GF-D8 (cell line): ENCODE results near the gene LTC4S.
"Not testable (repeated sequence)": the region's sequence is repeated elsewhere in the genome, so short reads cannot be mapped to it uniquely, and the experiment has no call there.

Experiments used
- DNase-seq: peaks from one replicate; lab custom pipeline; 2025; lab: John Stamatoyannopoulos, UW

Gene LTC4S

DNA sequence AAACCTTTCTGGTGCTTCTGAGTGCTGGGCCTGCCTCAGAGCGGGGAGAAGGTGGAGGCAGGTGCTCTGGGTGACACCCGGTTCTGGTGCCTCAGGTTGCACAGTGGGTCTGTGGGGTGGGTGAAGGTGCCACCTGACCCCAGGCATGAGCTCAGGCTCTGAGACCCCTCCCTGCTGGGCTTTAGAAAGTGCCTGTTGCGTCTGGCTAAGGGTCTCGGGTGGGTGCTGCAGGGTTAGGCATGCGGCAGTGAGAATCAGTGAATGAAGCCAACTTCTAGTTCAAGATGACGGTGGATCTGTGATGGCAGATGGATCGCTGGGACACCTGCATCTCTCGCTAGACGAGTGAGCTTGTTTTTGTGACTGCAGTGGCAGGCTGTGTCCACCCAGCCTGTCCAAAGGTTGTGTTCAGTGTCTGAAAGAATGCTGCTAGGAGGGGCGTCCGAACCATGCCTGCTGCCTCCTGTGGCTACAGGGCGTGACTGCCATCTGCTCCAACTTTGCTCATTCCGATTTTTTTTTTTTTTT is 31.9 kb downstream of the LTC4S start:
- no peak for DNase-seq

DNA sequence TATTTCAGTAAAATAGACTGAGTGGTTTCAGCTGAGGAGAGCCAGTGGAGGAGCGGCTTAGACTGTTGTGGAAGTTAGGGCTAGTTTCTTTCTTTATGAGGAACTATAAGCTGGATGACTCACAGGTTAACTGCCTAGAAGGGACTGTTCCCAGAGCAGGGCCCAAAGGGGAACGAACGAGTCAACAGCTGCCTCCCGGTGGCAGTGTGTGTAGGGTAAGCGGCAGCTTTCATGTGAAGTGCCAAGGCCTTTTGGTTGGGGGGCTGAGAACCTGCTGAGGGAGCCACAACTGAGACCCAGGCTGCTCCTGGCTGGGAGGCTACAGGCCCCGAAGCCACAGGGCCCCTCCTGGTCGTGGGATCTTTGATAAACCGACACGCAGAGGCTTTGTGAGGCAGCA is 33.9 kb downstream of the LTC4S start:
- no peak for DNase-seq

DNA sequence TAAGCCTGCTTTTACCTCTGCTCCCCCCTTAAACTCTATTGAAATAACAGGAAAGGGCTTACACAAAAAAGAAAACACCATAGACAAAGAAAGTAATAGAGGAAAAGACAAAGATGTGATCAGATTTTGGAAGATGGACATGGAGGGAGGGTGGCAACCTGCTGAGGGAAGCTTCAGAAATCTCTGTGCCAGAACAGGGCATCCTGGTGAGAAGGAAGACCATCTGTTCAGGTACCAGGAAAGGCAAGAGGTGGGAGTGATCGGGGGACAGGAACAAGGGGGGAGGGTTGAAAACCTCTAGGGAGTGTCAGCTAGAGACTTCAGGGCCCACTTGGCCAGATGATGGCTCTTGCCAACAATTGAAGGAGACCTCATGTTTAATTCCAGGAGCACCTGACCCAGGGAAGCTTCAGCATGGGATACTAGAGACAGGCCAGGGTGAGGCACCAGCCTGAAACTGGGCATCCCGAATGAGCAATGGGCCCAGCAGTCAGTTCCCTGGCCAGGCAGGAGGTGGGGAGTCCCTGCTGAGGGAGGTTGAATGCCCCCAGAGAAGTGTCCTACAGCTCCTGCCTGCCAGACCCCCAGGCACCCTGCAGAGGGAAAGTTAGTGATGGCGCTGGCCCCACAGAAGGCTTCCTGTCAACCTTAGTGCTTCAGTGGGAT is 35.1 kb downstream of the LTC4S start:
- no peak for DNase-seq

DNA sequence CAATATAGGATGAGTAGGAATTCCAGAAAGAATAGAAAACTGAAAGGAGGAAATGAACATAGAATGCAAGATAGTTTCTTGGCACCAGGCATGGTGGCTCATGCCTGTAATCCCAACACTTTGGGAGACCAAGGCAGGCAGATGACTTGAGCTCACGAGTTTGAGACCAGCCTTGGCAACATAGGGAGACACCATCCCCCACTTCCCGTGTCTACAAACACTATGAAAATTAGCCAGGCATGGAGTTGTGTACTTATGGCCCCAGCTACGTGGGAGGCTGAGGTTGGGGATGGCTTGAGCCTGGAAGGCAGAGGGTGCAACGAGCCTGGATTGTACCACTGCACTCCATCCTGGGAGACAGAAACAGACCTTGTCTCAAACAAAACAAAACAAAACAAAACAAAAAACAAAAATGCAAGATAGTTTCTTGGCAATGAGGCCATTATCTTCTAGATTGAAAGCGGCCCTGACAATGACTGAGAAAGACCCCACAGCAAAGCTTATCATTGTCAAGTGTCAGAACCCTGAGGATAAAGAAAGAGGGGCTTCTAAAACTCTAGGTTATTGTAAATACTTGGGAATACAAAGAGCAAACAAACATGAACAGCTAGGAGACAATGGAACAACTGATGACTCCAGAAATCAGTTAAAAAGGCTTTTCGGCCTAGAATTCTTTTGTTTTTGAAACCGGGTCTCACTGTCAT is 36.1 kb downstream of the LTC4S start:
- DNase-seq = no peak

DNA sequence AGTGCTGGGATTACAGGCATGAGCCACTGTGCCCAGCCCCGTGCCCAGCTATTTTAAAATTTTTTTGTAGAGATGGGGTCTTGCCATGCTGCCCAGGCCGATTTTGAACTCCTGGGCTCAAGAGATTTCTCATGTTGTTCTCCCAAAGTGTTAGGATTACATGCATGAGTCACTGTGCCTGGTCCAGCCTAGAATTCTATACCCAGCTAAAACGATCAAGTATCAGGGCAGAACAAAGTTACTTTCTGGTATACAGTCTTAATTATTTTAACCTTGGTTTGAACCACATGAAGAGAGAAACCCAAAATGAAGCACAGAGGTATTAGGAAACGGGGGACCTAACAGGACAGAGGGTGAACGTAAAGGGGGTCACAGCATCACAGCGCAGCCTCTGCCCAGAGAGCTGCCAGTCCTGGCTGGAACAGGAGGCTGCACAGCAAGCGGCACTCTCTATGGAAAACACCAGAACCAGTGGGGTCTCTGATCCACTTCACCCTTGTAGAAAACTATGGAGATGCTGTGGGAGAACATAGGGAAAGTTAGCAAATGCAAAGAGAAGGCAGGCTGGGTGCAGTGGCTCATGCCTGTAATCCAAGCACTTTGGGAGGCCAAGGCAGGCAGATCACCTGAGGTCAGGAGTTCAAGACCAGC is 37.2 kb downstream of the LTC4S start:
- no peak for DNase-seq

DNA sequence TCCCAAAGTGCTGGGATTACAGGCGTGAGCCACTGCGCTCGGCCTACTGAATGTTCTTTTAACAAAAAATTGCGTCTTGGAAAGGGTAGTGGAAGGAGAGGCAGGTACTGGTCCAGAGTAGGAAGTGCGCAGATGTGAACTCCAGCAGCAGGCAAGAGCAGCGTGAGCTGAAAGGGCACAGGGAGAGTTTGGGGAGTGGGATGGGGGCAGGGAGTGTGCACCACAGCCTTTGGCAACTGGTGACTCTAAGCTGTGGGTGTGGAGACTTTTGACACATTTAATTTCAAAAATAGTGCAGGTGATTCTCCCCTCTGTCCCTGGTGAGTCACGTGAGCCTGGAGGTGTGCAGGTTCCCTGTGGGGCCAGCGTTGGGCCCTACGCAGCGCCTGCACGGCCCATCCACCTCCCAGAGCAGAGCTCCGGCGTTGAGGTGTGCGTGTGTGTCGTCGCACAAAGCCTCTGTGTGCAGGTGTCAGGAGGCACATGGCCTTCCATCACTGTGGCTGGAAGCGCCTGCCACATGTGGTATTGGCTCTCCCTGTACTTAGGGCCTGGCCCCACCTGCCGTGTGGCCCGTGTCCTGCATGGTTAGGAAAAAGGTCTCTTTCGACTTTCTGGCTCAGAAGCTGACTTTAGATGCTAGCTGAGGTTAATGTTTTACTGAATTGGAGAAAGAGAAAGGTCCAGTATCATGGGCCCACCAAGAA is 38.4 kb downstream of the LTC4S start:
- no peak for DNase-seq

DNA sequence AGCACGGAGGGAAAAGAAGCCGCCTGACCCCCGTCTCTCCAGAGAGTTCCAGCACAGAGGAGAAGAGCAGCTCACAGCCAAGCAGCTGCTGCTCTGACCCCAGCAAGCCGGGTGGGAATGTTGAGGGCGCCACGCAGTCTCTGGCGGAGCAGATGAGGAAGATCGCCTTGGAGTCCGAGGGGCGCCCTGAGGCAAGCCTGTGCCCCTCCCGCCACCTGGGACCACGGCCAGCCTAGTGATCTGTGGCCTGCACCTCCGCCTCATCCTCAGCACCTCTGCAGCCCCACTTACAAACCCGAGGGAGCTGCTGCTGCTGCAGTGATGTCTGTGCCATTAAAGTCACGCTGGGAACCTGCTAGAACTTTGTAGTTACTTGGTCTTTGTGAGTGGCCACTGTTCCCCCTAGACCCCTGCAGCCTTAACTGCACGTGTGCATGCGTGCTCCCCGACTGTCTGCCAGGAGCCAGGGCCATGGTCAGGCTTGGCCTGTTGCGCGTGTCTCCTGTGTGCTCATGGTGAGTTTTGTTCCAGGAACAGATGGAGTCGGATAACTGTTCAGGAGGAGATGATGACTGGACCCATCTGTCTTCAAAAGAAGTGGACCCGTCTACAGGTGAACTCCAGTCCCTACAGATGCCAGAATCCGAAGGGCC is 39.4 kb downstream of the LTC4S start:
- DNase-seq = no peak

DNA sequence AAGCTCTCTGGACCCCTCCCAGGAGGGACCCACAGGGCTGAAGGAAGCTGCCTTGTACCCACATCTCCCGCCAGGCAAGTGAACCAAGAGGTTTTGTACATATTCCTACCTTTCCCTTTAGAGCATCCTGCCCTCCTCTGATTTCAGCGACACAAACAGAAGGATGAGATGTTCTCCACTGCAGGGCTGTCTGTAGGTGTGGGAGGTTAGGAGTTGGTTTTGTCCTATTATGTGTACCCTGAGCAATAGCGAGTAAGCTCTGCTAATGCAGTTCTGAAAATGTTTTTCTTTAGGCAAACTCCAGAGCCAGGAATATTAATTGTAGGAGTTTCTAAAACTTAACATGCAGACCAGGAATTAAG is 39.9 kb downstream of the LTC4S start:
- no peak for DNase-seq

DNA sequence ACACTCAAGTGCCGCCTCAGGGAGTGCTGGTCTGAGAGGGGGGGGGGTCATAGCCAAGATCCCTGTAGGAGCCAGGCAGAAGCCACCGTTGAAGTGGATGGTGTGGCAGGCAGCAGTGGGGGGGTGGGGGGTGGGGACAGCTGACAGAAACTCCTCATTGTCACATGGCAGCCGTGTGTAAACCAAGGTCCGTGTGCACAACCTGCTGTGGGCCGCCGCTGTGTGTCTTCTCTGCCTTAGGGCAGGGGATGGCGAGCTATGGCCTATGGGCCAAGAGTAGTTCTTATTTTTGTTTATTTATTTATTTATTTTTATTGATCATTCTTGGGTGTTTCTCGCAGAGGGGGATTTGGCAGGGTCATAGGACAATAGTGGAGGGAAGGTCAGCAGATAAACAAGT is 40.3 kb downstream of the LTC4S start:
- no peak for DNase-seq

DNA sequence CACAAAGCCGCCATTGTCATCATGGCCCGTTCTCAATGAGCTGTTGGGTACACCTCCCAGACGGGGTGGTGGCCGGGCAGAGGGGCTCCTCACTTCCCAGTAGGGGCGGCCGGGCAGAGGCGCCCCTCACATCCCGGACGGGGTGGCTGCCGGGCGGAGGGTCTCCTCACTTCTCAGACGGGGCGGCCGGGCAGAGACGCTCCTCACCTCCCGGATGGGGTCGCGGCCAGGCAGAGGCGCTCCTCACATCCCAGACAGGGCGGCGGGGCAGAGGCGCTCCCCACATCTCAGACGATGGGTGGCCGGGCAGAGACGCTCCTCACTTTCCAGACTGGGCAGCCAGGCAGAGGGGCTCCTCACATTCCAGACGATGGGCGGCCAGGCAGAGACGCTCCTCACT is 41.1 kb downstream of the LTC4S start:
- not testable (repeated sequence) for DNase-seq

DNA sequence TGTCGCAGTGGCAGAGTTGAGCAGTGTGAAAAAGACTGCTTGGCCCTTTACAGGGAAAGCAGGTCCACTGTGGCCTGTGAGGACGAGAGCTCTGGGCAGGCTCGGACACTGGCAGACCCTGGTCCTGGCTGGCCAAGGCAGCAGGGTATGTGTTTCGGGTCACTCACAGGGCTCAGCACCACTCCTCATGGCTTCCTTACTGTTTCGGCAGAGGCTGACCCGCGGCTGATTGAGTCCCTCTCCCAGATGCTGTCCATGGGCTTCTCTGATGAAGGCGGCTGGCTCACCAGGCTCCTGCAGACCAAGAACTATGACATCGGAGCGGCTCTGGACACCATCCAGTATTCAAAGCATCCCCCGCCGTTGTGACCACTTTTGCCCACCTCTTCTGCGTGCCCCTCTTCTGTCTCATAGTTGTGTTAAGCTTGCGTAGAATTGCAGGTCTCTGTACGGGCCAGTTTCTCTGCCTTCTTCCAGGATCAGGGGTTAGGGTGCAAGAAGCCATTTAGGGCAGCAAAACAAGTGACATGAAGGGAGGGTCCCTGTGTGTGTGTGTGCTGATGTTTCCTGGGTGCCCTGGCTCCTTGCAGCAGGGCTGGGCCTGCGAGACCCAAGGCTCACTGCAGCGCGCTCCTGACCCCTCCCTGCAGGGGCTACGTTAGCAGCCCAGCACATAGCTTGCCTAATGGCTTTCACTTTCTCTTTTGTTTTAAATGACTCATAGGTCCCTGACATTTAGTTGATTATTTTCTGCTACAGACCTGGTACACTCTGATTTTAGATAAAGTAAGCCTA is 42.6 kb downstream of the LTC4S start:
- DNase-seq = no peak

DNA sequence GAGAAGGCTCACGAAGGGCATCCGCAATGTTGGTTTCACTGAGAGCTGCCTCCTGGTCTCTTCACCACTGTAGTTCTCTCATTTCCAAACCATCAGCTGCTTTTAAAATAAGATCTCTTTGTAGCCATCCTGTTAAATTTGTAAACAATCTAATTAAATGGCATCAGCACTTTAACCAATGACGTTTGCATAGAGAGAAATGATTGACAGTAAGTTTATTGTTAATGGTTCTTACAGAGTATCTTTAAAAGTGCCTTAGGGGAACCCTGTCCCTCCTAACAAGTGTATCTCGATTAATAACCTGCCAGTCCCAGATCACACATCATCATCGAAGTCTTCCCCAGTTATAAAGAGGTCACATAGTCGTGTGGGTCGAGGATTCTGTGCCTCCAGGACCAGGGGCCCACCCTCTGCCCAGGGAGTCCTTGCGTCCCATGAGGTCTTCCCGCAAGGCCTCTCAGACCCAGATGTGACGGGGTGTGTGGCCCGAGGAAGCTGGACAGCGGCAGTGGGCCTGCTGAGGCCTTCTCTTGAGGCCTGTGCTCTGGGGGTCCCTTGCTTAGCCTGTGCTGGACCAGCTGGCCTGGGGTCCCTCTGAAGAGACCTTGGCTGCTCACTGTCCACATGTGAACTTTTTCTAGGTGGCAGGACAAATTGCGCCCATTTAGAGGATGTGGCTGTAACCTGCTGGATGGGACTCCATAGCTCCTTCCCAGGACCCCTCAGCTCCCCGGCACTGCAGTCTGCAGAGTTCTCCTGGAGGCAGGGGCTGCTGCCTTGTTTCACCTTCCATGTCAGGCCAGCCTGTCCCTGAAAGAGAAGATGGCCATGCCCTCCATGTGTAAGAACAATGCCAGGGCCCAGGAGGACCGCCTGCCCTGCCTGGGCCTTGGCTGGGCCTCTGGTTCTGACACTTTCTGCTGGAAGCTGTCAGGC is 43.6 kb downstream of the LTC4S start:
- DNase-seq = no peak

DNA sequence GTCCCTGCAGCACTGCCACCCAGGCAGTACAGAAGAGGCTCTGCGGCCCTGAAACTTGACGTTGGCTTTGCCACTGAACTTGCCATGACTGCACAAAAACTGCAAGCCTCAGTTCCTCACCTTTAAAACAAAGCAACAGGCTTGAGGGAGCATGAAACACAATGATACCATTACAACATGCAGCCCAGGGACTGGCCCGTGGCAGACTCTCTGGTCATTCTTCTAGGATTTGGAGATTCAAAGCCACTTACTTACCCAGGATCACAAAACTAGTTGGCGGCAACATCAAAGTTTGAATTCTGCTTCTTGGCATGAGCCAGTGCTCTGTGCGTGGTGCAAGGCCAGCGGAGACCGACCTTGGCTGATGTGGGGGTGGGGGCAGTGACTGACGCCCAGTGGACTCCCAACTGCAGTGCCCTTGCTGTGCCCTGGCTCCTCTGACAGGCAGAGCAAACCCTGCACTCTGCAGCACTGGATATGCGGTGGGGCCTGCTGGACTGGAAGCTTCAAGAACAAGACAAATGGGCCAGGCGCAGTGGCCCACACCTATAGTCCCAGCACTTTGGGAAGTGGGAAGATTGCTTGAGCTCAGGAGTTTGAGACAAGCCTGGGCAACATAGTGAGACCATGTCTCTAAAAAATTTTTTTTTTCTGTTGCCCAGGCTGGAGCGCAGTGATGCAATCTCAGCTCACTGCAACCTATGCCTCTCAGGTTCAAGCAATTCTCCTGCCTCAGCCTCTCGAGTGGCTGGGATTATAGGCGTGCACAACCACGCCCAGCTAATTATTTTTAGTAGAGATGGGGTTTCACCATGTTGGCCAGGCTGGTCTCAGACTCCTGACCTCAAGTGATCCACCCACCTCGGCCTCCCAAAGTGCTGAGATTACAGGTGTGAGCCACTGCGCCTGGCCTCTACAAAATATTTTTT is 45.8 kb downstream of the LTC4S start:
- no peak for DNase-seq

DNA sequence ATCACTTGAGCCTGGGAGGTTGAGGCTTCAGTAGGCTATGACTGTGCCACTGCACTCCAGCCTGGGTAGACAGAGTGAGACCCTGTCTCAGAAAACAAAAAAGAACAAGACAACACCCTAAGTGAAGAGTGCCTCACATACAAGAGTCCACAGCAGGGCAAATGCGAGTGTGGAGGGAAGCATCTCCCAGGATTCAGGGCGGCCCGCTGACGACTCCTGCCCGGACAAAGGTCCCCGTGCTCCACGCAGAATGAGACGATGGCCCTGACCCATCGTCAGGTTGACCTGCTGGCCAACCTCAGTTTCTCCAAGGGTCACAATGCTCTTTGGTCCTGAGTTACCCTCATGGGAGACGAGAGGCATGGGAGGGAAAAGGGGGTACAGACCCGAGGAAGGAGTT is 46.5 kb downstream of the LTC4S start:
- DNase-seq = no peak

DNA sequence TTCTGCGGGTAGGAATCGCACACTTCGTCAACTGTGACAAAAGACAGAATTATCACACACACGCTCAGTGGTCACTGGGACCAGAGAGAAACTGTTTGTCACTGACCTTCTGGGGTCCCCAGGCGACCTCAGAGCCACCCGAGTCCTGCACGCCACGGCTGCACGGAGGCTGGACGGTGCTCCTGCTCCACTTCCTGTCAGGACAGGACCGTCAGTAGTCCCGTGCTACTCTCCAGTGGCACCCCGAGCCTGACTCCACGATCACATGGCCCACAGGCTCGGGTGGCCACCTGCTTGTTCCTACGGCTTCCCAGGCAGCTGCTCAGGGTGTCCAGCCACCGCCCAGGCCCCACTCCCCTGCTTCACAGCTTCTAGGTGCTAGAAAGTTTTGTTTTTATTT is 47.0 kb downstream of the LTC4S start:
- DNase-seq = no peak

DNA sequence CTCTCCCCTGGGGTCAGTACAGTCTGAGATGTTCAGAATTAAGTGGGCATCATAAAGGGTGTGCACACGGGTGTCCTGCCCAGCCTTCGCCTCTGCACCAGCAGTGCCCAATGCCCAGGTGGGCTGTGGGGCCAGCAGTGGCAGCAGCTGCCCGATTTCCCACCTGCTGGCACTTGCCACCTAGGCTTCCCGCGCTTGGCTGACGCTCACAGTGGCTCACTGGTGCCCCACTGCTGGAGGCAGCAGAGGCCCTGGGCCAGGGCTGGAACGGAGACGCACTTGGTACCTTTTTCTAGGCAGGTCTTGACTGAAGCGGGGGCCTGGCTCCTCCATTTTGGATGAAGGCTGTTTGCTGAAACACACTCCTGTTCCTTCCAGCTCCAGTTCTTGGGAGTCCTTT is 47.8 kb downstream of the LTC4S start:
- no peak for DNase-seq
